NCI-H446 treated with DMSO at 0.1 percent for 48 hours (cell line): Measurements from ENCODE around the gene OMG.
"Not testable (repeated sequence)": the region's sequence is repeated elsewhere in the genome, so short reads cannot be mapped to it uniquely, and the experiment has no call there.

Experiments
- DNase-seq: peaks from one replicate; lab custom pipeline; 2025; lab: John Stamatoyannopoulos, UW

OMG gene

DNA sequence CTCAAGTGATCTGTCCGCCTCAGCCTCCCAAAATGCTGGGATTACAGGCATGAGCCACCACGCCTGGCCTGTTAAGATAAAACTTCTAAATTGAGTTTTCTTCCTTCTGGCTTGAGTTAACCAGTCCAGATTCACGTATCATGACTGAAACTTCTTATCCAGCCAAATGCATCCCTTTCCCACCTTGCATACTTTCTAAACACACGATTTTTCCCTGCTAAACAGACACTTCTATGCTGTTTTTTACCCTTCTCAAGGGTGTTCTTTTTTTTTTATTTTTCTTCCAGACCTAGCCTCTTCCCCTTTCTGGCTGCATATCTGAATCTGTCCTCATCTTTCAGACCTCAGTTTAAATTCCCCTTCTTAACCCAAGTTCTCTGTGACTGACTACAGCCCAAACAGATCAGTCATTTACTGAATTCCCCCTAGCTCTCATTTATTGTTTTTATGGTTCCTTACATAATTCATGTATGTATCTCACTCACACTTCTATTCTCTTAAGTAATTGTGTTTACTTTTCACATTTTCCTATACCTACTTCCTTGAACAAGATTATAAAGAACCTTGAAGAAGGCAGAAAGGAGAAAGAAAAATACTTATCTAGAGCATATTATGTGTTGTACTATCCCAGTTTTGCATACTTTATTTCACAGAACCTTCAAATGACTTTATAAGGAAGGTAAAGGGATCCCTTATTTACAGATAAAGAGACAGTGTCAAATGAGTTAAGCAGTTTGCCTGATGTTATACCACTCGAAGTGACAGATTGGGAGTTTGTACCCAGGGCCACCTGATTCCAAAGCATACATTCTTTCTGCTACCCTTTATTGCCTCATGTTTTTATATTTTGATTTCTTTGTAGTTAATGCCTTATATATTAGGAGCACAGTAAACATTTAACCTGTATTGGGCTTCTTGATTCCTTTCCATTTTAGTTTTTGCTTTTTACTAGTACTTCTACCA, 11.6 kb upstream of the OMG start:
- DNase-seq = no peak

DNA sequence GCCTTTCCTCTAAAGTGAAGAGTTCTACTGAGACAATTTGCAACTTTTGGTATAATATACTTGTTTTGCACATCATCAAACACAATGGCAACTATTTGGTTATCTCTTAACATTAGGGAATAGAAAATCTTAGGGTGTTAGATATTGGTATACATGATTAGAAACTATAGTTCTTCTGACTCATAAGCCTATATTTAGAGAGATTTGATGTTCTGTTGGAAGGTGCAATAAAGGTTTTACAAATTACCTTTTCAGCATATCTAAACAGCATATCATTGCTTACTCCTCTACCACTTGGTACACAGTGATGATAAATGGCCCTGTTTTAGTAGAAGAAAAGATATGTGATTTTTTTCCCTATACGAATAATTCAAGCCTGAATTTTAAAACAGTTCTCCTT, 10.6 kb upstream of the OMG start:
- no peak for DNase-seq

DNA sequence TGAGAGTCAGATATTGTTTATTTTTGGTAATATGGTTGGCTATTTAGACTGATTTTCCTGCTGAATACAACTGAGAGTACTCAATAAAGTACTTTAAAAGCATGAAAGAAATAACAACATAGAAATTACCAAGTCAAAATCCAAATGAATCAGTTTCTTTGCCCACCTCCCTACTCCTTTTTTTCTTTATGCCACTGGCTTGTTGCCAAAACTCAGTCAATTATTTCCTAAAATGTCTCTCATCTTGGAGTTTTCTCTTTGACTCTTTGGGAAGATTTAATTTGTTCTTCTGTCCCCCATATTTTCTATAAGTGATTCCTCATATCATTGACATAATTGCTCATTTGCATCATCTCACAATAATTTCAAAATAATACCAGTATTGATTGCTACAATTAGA, 2.6 kb upstream of the OMG start:
- DNase-seq = no peak

DNA sequence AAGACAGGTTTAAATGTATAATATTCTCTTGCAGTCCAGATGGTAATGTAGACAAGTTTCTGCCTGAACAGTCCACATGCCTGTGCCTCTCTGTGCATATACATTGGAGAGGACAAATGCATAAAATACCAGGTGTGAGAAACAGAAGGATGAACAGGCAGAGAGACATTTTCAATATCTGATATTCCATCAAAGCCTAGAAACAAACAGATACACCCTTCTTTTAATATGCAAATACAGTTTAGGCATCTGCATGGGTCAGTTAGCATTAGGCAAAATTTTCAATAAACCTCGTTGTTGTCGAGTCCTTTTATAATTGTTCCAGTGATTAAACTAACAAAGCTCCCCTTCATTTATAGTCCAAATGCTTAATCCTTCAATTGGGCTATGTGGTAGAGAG, 897 bp downstream of the OMG start:
- no peak for DNase-seq

DNA sequence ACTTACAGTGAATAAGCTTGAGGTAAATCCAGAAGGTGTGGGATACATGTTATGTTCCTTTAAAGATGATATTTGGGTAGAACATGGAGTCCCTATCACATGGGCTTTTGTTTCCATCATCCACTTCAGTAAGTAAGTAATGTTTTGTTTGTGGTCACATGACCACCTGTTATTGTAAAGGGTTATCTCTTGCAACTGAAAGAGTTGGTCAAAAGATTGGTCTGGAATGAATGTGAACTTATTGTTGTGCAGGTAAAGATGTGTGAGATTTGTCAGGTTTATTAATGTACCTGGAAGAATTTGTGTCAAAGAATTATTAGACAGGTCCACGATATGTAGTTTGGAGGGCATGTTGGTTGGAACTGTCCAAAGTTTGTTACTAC, 1.6 kb downstream of the OMG start:
- DNase-seq = no peak

DNA sequence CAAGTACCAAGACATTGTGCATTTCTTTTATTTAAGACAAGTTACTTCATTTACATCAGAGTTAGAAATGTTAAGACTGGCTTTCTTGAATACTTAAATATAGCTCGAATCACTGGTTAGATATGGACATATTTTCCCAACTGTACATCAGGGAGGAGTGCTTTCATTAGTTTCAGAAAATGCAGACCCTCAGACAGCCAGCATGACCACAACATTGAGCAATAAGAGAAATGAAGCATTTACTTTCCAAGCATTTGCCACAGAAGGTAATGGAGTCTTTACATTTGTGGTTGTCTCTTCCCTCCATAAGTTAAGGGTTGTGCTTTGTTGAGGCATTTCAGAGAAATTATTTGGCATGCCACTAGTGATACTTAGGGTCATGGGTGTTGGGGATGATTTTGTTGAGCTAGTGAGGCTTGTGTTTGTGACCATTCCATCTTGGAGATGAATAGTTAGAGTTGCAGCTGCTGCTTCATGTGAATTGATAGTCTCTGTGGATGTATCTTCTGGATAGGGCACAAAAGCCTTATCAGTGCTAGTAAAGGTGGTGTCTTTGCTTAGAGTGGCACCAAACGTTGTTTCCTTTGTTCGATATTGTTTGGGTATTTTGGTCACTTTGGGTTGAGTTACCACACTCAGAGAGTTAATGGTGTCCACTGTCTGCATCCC, 2.1 kb downstream of the OMG start:
- no peak for DNase-seq

DNA sequence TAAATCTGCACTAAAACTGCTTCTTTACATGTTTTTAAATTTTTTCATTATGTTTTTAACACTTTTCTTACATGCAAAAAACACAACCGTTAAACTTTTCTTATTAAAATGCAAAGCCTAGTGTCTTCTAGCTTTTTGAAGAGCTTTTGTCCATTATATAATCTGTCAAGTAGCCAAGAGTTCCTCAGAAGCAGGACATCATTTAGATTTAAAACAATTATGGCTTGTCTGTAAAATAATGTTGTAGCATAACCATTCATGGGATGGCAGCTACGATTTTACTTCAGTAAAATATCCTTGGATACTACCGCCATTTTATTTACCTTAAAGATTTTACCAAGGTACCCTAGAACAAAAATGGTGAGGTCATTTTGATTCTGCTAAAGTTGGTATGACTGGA, 2.8 kb downstream of the OMG start:
- no peak for DNase-seq

DNA sequence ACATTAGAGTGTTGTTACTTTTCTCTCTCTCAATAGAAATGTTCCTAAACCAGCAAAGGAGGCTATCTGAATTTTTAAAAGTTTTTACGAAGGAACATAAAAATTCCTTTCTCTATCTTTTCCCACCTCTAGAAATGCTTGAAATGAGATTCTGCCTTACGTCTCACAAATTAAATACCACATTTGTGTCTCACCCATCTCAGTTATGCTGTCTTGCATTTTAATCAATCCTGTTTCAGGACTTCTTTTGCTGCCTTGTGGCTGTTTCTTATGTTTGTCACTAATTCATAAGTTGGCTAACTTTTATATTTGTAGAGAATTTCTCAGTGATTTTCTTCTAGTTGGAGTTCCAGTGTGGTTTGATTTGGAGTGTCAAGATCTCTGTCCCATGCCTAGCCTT, 3.5 kb downstream of the OMG start:
- DNase-seq = no peak

DNA sequence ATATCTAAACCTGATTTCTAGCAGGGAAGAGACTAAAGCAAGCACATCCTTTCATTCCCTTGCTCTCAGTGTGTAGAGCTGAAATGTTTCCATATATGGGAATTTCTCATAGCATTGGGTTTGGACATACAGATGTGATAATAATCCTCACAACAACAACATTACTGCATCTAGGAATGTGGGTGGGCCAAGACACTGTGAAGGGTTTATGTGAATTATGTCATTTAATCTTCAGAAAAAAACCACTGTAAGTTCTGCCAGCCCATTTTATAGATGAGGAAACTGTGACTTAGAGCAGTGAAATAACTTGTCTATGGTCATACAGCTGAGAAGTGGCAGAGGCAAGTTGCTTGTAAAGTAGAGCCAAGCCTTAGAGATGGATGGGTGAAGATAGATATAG, 5.2 kb downstream of the OMG start:
- no peak for DNase-seq

DNA sequence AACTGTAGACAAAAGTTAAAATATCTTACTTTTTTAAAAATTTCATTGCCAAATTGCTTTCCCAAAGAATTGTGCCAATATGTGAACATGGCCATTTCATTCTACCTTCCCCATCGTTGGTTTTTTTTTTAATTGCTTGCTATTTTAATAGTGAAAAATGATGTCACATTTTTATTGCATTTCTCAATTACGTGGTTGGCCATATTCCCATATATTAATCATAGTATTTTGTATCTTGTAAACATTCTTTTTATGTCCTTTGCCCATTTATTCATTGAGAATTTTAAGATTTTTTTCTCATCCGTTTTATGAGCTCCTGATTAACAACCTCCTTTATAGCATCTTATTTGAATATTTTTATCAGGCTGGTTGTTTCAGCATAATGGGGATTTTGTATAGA, 7.2 kb downstream of the OMG start:
- no peak for DNase-seq

DNA sequence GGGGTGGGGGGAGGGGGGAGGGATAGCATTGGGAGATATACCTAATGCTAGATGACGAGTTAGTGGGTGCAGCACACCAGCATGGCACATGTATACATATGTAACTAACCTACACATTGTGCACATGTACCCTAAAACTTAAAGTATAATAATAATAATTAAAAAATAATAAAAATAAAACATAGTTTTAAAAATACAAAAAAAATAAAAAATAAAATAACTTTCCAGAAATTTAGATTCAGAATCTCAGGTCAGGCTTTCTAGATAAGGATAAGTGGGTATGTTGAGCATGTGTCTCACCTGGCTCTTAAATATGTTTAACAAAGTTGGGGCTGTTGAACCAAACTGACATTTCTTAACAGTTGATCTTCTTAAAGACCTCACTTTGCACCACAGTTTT, 9.1 kb downstream of the OMG start:
- not testable (repeated sequence) for DNase-seq

DNA sequence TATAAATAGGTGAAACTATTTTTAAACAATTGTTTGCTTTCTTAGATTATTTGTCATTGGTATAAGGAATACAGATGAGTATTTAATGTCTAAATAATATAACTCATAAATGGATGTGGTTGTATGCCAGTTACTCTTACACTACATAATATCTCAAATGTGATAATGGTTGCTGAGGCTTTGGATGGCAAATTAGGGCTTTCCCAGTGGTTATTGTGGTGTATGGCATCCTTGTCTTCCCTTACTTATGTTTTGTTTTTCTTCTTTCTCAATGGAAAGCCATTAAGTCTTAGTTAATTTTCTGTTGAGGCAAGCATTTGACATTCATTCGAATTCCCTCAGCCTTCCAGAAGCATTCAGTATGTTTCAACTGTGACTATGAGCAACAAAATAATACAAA, 10.5 kb downstream of the OMG start:
- no peak for DNase-seq

DNA sequence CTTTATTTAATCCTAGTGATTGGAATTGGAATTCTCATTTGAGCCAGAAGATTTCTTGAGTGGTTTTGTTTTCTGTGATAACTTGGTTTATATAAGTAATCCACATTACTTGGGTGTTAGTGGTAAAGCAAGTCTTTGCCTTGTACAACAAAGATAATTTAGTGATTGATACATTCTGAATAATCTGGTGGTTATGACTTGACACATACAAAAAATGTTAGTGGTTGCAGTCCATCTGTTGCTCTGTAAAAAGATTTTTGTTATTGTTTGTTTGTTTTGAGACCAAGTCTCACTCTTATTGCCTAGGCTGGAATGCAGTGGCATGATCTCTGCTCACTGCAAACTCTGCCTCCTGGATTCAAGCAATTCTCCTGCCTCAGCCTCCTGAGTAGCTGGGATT, 13.2 kb downstream of the OMG start:
- no peak for DNase-seq

DNA sequence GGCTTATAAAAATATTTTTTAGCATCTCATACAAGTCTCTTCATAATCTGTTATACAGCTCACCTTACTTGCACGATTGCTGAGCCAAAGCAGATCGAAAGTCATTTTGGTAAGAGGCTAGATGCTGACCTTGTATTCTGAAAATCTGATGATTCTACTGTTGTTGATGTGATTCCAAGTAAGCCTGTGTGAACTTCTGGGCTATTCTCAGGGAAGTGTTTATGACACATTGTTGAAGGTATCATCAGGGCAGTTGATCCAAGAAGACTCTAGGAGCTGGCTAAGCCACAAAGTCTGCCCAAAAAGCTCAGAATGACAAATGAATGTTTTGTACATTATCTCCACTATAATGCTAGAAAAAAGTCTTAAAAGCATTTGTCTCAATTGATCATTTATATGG, 16.0 kb downstream of the OMG start:
- DNase-seq = no peak

DNA sequence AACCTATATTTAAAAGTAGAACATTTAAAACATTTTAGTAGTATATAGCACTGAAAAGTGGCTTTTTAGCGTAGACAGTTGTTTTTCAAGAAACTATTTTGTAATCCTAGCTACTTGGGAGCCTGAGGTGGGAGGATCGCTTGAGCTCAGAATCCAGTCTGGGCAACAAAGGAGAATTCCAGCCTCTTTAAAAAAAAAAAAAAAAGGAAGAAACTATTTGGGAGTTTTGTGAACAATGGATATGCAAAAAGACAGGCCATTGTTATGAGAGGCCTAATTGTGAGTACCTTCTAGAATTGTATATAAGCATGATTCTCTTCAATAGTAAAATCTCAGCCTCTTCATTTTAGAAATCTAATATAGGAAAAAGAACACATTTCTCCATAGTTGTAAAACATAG, 17.6 kb downstream of the OMG start:
- no peak for DNase-seq

DNA sequence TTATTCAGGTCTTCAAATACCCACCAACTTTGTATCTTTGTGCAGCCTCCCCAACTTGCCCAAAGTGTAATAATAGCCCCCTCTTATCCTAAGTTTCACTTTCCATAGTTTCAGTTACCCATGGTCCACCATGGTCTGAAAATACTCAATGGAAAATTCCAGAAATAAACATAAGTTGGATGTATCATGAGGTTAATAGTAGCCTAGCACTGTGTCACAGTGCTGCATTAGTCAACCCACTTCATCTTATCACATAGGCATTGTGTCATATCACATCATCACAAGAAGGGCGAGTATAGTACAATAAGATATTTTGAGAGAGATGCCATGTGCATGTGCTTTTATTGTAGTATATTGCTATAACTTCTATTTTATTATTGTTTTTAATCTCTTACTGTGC, 21.9 kb downstream of the OMG start:
- DNase-seq = no peak

DNA sequence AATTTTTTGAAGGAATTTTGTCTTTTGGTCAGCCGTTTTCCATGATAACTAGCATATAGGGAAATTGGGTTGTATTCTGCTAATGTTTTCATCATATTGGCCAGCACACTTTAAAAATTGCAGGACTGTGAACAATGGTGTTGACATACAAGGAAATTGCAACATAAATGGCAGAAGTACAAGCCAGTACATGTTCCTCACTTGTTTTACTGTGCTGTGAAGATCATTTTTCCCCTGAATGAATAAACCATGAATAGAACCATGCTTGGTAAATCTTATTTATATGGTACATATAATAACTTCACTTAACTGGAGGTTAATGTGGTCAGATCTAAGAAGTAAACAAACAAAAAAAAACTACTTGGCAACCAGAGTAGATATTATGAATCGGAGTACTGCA, 22.8 kb downstream of the OMG start:
- no peak for DNase-seq

DNA sequence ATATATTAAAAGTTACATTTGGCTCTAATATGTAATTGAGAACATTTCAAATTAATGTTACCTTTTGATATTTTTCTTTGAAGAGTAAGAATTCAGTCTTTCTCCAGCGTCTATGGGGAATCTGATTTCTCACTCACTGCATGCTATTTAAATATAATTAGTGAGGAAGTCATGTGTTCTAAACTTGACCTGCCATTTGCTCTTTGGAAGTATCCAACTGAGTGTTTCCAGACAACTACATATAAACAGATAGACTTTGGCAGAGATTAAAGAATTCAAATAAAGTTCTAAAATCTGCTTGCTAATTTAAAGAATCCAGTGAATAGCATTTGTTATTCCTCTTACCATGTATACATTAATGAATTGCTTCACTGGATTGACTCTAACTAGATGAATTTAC, 23.5 kb downstream of the OMG start:
- no peak for DNase-seq

DNA sequence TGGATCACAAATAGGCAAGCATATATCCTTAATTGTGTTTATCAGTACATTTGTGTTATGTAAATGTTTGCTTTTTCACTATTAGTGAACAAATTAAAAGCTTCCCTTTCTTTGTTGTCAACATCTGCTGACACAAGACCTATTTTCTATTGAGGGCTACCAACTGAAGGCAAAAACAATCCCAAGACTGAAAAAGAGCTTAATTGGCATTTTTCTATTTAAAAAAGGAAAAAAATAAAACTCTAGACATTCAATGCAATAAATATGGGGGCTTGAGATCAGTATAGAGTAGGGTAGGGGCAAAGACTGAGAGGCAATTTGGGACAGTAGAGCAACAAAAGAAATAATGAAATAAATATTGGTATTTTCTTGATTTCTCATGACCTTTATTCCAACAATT, 24.2 kb downstream of the OMG start:
- DNase-seq = no peak

DNA sequence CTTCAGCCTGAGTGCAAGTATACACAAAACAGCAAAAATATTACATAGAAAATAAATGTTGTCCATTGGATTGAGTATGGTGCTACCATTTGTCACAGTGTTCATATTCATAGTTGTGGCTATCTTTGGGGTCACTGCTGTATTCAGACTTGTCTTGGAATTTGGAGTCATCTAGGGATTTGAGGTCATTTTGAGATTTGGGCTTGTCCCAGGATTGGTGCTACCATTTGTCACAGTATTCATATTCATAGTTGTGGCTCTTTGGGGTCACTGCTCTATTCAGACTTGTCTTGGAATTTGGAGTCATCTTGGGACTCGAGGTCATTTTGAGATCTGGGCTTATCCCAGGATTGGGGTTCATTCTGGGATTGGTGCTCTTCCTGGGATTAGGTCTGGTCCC, 24.8 kb downstream of the OMG start:
- no peak for DNase-seq

DNA sequence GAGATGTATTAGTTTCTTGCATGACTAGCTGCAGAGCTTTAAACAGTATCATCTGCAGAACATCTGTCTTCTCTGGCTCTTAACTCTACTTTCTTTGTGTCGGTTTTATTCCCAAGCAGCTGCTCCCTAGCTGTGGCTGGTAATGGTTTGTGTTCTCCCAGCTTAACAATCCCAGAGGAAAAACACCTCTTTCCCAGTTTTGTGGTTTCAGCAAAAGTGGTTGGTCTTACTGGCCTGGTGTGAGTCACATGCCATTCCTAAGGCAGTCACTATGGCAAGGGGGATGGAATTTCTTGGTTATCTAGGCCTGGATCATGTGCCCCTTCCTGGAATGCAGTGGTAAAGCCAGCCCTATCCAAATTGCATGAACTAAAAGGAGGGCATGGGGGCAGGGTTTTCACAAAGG, 27.5 kb downstream of the OMG start:
- no peak for DNase-seq

DNA sequence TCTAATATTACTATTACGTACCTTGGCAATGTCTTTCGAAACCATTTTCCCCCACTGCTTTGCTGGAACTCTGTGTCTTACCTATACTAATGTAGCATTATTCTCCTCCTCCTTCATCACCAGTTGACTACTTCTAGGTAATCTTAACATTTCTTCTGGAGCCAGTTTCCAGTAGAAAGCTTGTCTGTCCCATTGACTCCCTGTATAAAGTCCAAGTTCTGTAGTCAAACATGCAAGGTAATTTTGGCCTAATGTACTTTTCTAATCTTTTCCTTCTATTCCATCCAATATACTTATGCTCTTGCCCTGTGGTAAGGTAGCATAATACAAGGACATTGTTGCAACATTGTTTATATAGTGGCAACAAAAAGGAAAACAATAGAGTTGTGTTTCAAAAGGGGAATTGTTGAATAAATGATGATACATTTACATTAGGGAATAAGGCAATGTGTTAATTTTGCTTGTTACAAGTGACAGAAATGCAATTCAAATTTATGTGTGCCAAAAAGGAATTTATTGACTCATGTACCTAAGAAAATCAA, 27.9 kb downstream of the OMG start:
- DNase-seq = no peak

DNA sequence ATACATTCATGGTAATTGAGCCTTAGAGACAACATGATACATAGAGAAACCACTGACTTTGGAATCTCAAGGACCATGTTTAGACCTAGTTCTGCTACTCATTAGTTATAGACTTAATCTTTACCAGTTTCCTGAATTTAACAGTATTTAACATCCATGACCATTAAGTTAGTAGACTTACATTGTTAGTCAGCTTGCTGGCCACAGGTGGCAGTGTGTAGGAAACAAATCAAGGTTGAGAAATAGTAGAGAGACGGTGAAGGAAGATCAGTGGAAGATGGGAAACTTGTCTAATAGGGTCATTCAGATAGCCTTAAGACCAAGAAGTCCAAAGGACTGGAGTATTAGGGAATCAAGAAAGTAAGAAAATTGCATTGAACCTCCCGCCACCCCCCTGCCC, 31.0 kb downstream of the OMG start:
- no peak for DNase-seq
